ENCODE data around the gene EIF1B.

Gene EIF1B

GRCh38 chr3:40337136-40338108 lies 27.9 kb downstream of the EIF1B start:
- no peak for TF ChIP-seq CTCF (IDR thresholded peaks at IDR 0.05; ENCODE audit: low read depth, low read length)
- H3K4me3 ChIP-seq (replicated peaks in 1 of 2; ENCODE audit: low read depth in 2 of 2, low read length in 2 of 2) = no peak overlapping the region
- no peak for DNase-seq (ENCODE audit: low read depth in 2 of 2)

DNA sequence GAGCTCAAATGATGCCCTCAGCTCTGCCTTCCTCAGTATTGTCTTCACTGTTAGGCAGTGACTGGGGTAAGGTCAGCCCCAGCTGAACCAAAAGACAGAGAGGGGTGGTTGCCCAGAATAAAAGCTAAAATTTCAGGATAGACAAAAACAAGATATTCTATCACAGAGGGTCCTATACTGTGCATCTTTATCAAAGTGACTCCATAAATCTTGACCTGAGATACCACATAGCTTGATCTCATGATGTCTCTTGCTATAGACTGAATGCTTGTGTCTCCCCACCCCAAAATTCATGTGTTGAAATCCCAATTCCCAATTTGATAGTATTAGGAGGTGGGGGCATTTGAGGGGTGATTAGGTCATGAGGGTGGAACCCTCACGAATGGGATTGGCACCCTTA lies 30.4 kb downstream of the EIF1B start:
- H3K4me3 ChIP-seq (replicated peaks in 1 of 2; ENCODE audit: low read depth in 2 of 2, low read length in 2 of 2) = no peak overlapping the region
- no peak for TF ChIP-seq CTCF (IDR thresholded peaks at IDR 0.05; ENCODE audit: low read depth, low read length)
- no peak for DNase-seq (ENCODE audit: low read depth in 2 of 2)

DNA sequence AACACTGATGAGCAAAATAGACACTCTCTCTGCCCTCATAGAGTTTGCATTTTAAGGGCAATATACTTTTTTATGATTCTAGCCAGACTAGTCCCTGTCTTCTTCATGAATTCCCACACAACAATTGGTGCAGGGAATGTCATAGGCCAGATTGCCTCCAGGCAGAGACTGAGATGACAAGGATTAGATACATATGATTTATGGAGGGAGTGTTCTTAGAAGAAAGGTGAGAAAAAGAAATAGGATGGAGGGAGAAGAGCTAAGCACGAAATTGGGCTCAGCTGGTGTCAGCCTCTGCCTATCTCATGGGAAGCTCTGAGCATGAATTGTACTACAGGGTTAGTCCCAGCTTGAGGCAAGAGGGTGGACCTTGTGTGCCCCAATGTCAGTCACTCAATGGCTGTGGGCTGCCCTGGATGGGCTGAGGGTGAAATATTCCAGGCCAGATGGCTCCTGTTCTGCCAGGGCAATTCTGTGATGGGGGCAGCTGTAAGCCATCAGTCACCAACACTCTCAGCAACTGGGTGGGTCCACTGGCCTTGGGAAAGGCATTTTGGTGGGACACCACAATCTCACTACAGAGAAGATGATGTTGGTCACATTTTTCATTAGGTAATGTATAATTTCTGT lies 31.1 kb downstream of the EIF1B start:
- no peak overlapping the region for H3K4me3 ChIP-seq (replicated peaks in 1 of 2; ENCODE audit: low read depth in 2 of 2, low read length in 2 of 2)
- no peak for TF ChIP-seq CTCF (IDR thresholded peaks at IDR 0.05; ENCODE audit: low read depth, low read length)
- DNase-seq (ENCODE audit: low read depth in 2 of 2) = no peak

GRCh38 chr3:40341671-40342070 lies 32.2 kb downstream of the EIF1B start:
- DNase-seq (ENCODE audit: low read depth in 2 of 2) = no peak
- H3K4me3 ChIP-seq (replicated peaks in 1 of 2; ENCODE audit: low read depth in 2 of 2, low read length in 2 of 2) = no peak overlapping the region
- TF ChIP-seq CTCF (IDR thresholded peaks at IDR 0.05; ENCODE audit: low read depth, low read length) = no peak

- no peak for TF ChIP-seq CTCF (IDR thresholded peaks at IDR 0.05; ENCODE audit: low read depth, low read length)
- no peak for DNase-seq (ENCODE audit: low read depth in 2 of 2)
Observed at GRCh38 chr3:40350529-40350928, 41.0 kb downstream of the EIF1B start.

GRCh38 chr3:40355410-40355809 lies 45.9 kb downstream of the EIF1B start:
- no peak for DNase-seq (ENCODE audit: low read depth in 2 of 2)
- no peak overlapping the region for H3K4me3 ChIP-seq (replicated peaks in 1 of 2; ENCODE audit: low read depth in 2 of 2, low read length in 2 of 2)
- no peak for TF ChIP-seq CTCF (IDR thresholded peaks at IDR 0.05; ENCODE audit: low read depth, low read length)

More at GRCh38 chr3:40350529-40350928, 41.0 kb downstream of the EIF1B start:
- H3K4me3 ChIP-seq (replicated peaks in 1 of 2; ENCODE audit: low read depth in 2 of 2, low read length in 2 of 2) = no peak overlapping the region
